Bladder microvascular endothelial cell (primary cell): ENCODE data around the gene REX1BD. TPM values are rescaled to one million over a fixed set of nuclear protein-coding genes. Genes with fewer than 3 reads are reported as not detected.

Source experiments
- total RNA-seq: library from RNA; depleted of rRNA; stranded (reverse); fragments of >200 nt; gene quantifications from 2 replicates; pipeline ENCODE4 v1.2.3, GENCODE V29; 2014

Gene REX1BD
- 65.0 and 66.7 TPM in 2 replicates for total RNA-seq

DNA sequence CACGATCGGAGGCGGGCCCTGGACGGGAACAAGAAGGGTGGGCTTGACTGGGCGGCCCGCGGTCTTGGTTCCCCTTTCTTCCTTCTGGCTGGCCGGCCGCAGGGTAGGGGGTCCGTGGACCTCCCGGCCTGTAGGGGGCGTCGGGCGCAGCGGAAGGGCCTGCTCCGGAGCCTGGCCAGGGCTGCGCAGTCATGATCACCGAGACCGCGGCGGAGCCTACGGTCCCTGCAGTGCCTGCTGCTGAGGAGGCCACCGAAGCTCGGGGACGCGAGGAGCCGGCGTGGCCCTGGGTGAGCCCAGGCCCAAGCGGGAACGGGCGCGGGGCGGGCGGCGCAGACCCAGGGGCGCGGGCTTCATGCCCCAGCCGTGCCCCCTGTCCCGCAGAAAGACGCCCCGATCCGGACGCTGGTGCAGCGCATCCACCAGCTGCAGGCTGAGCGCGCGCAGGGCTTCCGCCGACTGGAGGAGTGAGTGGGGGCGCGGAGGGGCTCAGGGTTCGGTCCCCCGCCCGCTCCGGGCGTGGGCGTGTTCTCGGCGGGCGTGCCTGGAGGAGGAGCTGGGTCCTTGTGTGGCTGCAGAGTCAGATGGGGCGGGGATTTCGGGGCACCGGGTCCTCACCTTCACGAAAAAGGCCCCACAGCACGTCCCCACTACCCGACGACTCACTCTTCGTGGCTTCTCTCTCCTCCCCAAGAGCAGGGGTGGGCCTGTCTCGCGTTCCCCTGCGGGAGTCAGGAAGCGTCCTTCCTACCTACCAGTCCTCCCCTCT, at the start of gene REX1BD:
Gene REX1BD (plus strand): TSS at position 188 of the 769 bp plus-strand sequence. CDS start 4 bp downstream, at position 192.

DNA sequence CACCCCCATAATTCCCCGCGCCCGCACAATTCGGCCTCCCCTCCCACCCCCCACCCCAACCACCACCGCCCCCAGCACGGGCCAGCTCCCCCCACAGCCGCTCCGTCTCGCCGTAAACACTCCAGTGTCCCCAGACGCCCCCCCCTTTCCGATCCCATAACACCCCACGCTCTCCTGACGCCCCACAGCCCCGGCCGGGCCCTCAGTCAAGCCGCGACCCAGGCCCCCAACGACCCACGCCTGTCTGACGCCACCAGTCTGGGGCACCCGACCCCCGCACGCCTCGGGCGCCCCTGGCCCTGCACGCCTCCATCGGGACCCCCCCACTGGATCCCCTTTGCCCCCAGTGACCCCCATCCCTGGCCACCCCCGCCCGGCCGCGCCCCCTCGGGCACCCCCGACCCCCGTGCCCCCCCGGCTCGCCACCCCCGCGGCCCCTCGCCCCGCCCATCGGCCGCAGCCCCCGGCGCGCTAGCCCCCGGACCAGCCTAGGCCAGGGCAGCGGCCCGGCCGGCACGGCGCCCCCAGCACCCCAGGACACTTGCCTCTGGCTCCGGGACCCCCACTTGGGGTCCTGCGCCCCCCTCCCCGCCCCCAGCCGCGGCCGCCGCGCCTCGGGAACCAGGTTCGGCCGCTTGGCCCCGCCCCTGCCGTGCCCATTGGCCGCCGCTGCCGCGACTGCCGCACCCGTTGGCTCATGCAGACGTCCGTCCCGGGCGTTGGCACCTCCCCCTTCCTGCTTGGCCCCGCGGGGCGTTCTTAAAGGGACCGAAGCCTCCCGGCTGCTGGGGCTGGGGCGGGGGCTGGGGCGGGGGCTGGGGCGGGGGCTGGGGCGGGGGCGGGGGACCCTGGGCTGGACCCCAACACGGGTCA, 45.4 kb upstream of the REX1BD start, which contains the start of gene FKBP8:
Gene FKBP8 (minus strand): TSS at position 633 of the 873 bp plus-strand sequence. CDS start 1,603 bp downstream, outside the sequence.

DNA sequence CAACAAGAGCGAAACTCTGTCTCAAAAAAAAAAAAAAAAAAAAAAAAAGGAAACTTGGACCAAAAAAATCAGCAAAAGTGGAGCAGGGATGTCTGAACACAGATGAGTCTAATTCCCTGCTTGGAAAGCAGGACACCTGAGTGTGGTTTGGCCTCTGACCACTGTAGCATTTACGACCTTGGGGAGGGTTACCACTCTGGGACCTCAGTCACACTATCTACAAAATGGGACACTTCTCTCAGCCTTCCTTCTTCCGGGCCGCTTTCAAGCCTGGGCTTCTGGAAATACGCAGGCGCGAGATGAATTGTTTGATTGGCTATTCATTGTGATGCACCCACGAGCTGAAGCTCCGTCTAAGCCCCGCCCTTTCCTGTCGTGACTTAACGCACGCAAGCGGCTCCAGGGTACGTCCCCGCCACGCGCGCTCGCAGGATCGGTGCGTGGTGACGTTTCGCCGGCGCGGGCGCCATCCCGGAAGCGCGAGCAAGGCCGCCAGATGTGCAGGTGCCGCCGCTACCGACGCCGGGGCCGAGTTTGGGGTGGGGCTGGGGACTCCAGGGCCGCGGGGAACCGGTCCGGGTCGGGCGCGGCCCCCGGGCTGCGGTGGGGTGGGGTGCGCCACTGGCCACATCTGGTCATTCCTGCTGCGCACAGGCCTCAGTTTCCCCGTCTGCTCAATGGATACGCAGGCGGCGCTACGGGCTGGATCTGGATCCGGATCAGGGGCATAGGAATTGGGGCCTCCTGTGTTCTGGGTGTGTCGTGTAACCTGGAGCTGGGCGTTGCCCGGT, 31.0 kb upstream of the REX1BD start, which contains the start of gene KXD1:
Gene KXD1 (plus strand): TSS at position 460 of the 791 bp plus-strand sequence. CDS start 4,187 bp downstream, outside the sequence.

DNA sequence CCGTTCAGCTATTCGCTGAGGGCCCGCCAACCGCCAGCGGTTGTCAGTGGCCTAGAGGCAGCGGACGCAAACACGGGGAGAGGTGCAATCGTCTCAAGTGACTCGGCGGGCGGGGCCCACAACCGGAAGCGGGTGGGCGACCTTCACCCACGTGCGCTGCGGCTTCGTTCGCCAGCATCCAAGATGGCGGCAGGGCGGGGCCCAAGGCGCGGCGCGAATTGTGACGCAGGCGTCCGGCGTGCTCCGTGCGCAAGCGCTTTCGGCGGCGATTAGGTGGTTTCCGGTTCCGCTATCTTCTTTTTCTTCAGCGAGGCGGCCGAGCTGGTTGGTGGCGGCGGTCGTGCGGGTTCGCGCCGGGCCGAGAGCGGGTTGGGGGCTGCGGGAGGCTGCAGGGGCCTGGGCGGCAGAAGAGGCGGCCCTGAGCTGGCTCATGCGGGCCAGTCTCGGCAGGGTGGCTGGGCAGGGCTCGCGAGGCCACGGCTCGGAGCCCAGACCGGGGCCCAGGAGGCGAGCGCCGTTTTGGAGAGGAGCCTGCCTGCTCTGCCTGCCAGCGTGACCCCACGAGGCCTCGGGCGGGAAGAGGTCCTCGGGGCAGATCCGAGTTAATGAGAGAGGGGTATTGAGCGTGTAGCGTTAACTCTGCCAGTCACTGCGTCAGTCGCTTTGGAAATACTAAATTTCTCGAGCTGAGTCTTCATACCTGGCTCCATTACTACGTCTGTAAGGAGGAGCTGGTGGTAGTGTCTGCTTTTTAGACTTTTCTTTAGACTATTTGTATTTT, 16.8 kb upstream of the REX1BD start, which contains the start of gene UBA52:
Gene UBA52 (plus strand): TSS at position 294 of the 781 bp plus-strand sequence. CDS start 1,444 bp downstream, outside the sequence.

DNA sequence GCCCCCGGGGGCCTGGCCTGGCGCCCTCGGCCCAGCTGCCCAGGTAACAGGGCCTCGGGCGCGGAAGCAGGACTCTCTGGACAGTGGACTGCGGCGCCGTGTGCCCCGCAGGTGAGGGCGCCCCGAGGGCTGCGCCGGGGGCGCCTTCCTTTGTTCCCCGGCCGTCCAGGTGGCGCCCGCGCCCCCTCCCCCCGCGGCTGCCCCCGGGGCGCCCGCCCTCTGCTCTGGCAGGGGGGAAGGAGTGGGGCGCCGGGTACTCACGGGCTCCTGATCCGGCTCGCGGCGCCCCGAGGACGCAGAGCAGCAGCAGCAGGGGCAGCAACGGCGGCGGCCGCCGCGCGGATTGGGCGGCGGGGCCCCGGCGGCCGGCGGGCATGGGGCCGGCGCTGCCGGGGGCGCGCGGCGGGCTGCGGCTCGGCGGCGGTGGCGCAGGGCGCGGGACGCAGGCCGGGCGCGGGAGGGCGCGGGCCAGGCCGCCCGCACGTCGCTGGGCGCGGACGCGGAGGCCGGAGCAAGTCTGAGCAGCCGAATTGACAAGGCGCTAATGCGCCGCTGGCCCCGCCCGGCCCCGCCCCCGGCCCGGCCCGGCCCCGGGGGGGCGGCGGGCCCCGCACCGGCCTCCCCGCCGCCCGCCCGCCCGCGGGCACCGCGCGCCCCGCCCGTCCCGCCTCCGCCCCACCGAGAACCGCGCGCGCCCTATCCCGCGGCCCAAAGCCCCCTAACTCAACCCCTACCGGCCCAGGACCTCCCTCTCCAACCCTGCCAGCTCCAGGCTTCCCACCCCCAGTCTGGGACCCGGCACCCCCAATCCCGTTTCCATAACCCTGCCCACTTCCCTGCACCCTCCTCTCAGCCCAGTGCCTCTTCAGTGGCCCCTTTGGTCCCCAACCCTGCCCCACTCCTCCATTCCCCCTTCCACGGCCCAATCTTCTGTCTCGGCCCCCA, 18.0 kb downstream of the REX1BD start, which contains the start of gene CRLF1:
Gene CRLF1 (minus strand): TSS at position 519 of the 945 bp plus-strand sequence. CDS start 143 bp downstream, at position 376.

DNA sequence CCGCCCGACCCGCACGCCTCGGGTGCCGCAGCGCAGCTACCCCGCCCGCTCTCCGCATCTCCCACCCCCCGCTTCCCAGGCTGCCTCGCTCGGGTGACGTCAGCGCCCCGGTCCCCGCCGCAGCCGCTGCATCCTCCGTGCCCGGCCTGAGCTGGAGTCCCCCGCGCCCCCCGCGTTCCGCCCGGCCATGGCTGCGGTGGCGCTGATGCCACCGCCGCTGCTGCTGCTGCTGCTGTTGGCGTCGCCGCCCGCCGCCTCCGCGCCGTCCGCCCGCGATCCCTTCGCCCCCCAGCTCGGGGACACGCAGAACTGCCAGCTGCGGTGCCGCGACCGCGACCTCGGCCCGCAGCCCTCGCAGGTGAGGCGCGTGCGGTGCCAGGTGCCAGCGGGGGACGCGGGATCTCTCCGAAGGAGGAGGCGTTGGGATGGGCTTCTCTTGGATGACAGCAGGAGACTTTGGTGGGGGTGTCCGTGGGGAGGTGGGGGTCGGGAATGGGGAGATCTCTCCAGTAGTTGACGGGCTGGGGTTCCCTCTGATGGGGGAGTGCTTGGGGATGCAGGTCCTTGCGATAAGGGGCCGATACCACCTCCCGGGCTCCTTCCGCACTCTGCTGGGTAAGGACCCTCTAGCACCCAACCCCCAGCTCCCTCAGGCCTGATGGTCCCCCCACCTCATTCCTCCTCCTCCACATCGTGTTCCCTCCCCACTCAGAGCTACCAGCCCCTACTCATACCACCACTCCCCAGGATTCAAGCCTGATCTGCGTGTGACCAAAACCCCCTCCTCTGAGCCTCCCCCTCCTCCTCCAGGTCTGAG, 24.4 kb downstream of the REX1BD start, which contains the start of gene TMEM59L:
Gene TMEM59L (plus strand): TSS at position 99 of the 817 bp plus-strand sequence. CDS start 89 bp downstream, at position 188.

DNA sequence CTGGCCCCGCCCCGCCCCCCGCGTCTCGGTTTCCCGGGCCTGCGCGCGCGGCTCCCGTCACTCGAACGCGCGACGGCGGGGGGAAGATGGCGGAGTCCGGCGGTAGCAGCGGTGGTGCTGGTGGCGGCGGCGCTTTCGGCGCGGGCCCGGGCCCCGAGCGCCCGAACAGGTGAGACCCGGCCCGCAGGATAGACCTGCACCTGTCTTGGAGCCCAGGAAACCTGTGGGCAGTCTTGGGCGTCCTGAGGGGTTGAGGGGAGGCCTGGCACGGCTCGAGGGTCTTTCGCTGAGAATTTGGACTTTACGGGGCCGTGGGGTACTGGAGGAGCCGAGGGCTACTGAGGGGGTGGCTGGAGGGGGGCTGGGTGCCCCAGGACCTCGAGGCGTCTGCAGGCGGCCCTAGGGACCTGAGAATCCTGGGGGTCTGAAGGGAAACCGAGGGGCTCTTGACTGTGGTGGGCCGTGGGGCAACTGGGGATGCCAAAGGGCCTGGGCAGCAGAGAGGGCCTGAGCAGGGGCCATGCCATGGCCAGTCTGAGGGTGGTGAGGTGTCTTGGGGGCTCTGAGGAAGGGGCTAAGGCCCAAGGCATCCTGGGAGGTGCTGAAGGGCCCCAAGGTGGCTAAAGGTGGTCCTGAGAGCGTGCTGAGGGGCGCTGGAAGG, 48.5 kb downstream of the REX1BD start, which contains the start of gene KLHL26:
Gene KLHL26 (plus strand): TSS at position 60 of the 661 bp plus-strand sequence. CDS start 27 bp downstream, at position 87.

Other genes with a start within 250 kb of the REX1BD start
- gene PGPEP1, start 248.2 kb upstream of the REX1BD start, total RNA-seq, result 18.6 and 21.6 TPM in 2 replicates
- 54.4 and 214 TPM in 2 replicates for gene GDF15, start 202.6 kb upstream of the REX1BD start, total RNA-seq
- not detected in 2 replicates for gene LRRC25, start 191.2 kb upstream of the REX1BD start, total RNA-seq
- 46.1 and 56.0 TPM in 2 replicates for gene SSBP4, start 169.4 kb upstream of the REX1BD start, total RNA-seq
- gene ISYNA1, start 150.7 kb upstream of the REX1BD start, total RNA-seq, result 28.7 and 74.6 TPM in 2 replicates
- 13.4 and 16.6 TPM in 2 replicates for gene ELL, start 66.7 kb upstream of the REX1BD start, total RNA-seq
- gene FKBP8, start 45.2 kb upstream of the REX1BD start, total RNA-seq, result 142 and 161 TPM in 2 replicates
- gene KXD1, start 30.9 kb upstream of the REX1BD start, total RNA-seq, result 50.8 and 53.6 TPM in 2 replicates
- 765 and 812 TPM in 2 replicates for gene UBA52, start 16.9 kb upstream of the REX1BD start, total RNA-seq
- gene CRLF1, start 18.0 kb downstream of the REX1BD start, total RNA-seq, result under 0.01 and 0.31 TPM in 2 replicates
- 0.38 TPM in 1 of 2 replicates, not detected in the other for gene TMEM59L, start 24.1 kb downstream of the REX1BD start, total RNA-seq
- 1.5 and 9.9 TPM in 2 replicates for gene KLHL26, start 48.2 kb downstream of the REX1BD start, total RNA-seq
- 0.97 and 2.0 TPM in 2 replicates for gene CRTC1, start 94.9 kb downstream of the REX1BD start, total RNA-seq
- not detected in 2 replicates for gene COMP, start 202.5 kb downstream of the REX1BD start, total RNA-seq
- 42.3 and 120 TPM in 2 replicates for gene UPF1, start 243.2 kb downstream of the REX1BD start, total RNA-seq